Upper lobe of left lung (tissue), 4 donors: Measurements from ENCODE around the gene NME7.

Experiments used
- EP300 ChIP-seq, 4 donors: sonication (generic); formaldehyde crosslinking; IDR thresholded peaks; one replicate each; pipeline ENCODE4 v1.5.1; 2017; ENCODE audit warnings: antibody characterized with exemption in 4 of 4, control low read depth in 2 of 4
- POLR2A ChIP-seq, 4 donors: fragments of 450-650 bp; IDR thresholded peaks; one replicate each; pipeline ENCODE4 v1.5.1; 2016 to 2017; ENCODE audit warnings: antibody characterized with exemption in 4 of 4, mild to moderate bottlenecking in 2 of 4
- POLR2AphosphoS5 ChIP-seq, 2 donors: sonication (generic); formaldehyde crosslinking; IDR thresholded peaks; one replicate each; pipeline ENCODE4 v1.5.1; 2017; ENCODE audit warnings: antibody characterized with exemption in 2 of 2
- TF ChIP-seq, protein P1 (sequence below), 6 experiments: fragments of 450-650 bp in 4 of 6; fragments of 200-600 bp in 2 of 6; sonication (generic) in 2 of 6; IDR thresholded peaks; one replicate each; pipeline ENCODE4 v1.5.1; 2016 to 2019; ENCODE audit warnings: antibody characterized with exemption in 6 of 6

- TF ChIP-seq, protein P1, sequence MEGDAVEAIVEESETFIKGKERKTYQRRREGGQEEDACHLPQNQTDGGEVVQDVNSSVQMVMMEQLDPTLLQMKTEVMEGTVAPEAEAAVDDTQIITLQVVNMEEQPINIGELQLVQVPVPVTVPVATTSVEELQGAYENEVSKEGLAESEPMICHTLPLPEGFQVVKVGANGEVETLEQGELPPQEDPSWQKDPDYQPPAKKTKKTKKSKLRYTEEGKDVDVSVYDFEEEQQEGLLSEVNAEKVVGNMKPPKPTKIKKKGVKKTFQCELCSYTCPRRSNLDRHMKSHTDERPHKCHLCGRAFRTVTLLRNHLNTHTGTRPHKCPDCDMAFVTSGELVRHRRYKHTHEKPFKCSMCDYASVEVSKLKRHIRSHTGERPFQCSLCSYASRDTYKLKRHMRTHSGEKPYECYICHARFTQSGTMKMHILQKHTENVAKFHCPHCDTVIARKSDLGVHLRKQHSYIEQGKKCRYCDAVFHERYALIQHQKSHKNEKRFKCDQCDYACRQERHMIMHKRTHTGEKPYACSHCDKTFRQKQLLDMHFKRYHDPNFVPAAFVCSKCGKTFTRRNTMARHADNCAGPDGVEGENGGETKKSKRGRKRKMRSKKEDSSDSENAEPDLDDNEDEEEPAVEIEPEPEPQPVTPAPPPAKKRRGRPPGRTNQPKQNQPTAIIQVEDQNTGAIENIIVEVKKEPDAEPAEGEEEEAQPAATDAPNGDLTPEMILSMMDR (IDR thresholded peaks at IDR 0.05) = no peak
- TF ChIP-seq POLR2A (IDR thresholded peaks at IDR 0.05) (no peak), EP300 (IDR thresholded peaks at IDR 0.05) (no peak), POLR2AphosphoS5 (IDR thresholded peaks at IDR 0.05) (no peak)
Measured at GRCh38 chr1:169094897-169095569, 272.6 kb downstream of the NME7 start.
